ENCODE data around the gene TANGO6.
"Not testable (repeated sequence)": the region's sequence is repeated elsewhere in the genome, so short reads cannot be mapped to it uniquely, and the experiment has no call there.

TANGO6 gene

GRCh38 chr16:69119536-69119935, 276.2 kb downstream of the TANGO6 start:
- TF ChIP-seq Cebpa-rat (IDR thresholded peaks at IDR 0.05): no peak
- H3K9me3 ChIP-seq: no peaks in the 10 kb centered on the region
- no peak overlapping the region for H3K9ac ChIP-seq
- no peaks in the 10 kb centered on the region for H3K27me3 ChIP-seq
- no peak overlapping the region for H3K4me3 ChIP-seq
- no peak overlapping the region for H3K27ac ChIP-seq
- peaks cover 14% of the 10 kb centered on the region; the same call in 1 of the 2 replicates for H3K4me1 ChIP-seq
- peaks cover 99% of the 10 kb centered on the region for H4K20me1 ChIP-seq
- H3K4me2 ChIP-seq: no peak overlapping the region
- peaks cover 92% of the 10 kb centered on the region for H3K36me3 ChIP-seq

DNA sequence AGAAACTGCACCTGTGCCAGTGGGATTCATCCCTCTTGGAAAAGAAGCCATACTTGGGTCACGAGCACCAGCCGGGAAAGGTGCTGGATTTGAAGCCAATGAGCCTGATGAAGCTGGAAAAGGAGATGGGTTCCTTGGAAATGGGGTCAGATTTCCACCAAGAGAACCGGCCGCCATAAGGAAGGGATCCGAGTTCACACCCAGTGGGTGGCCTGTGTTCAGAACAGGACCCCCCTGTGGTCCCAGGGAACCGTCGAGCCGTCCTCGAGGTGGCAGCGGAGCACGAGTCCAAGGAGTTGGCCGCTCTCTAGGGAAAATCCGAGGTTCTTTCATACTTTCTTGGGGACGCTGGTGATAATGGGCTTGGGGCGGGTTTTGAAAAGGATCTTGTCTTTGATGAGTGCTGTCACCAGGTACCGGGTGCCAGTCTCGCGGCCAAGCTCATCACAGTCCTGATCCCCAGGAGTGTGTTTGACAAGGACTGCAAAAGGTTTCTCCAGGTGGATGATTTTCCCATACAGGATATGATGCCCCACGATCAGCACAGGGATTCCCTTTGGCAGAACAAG, 276.8 kb downstream of the TANGO6 start:
- H4K20me1 ChIP-seq: peaks cover 99% of the 10 kb centered on the region
- no peak overlapping the region for H3K9ac ChIP-seq
- H3K4me2 ChIP-seq: no peak overlapping the region
- H3K4me1 ChIP-seq: peaks cover 9% of the 10 kb centered on the region; the same call in 1 of the 2 replicates
- no peaks in the 10 kb centered on the region for H3K27me3 ChIP-seq
- H3K9me3 ChIP-seq: no peaks in the 10 kb centered on the region
- H3K4me3 ChIP-seq: no peak overlapping the region
- TF ChIP-seq Cebpa-rat (IDR thresholded peaks at IDR 0.05): no peak
- H3K27ac ChIP-seq: no peak overlapping the region
- peaks cover 90% of the 10 kb centered on the region for H3K36me3 ChIP-seq

DNA sequence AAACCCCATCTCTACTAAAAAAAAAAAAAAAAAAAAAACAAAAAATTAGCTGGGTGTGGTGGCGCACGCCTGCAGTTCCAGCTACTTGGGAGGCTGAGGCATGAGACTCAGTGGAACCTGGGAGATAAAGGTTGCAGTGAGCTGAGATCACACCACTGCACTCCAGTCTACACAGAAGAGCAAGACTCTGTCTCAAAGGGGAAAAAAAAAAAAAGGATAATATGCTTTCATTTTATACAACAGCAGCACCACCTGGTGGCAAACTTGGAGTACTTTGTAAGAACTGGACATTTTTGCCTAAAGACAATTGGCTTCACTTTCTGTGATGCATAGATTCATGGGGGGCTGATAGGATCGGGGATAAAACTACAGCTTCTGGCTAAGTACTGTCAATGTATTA, 280.6 kb downstream of the TANGO6 start:
- no peaks in the 10 kb centered on the region for H3K9me3 ChIP-seq
- H3K4me2 ChIP-seq: no peak overlapping the region
- H3K4me1 ChIP-seq: peaks cover 6% of the 10 kb centered on the region; the same call in 1 of the 2 replicates
- peaks cover 74% of the 10 kb centered on the region for H3K36me3 ChIP-seq
- H3K9ac ChIP-seq: no peak overlapping the region
- H3K27ac ChIP-seq: no peak overlapping the region
- peaks cover 99% of the 10 kb centered on the region for H4K20me1 ChIP-seq
- no peak for TF ChIP-seq Cebpa-rat (IDR thresholded peaks at IDR 0.05)
- no peak overlapping the region for H3K4me3 ChIP-seq
- H3K27me3 ChIP-seq: no peaks in the 10 kb centered on the region

GRCh38 chr16:69124406-69124805, 281.1 kb downstream of the TANGO6 start:
- not testable (repeated sequence) for H3K4me2 ChIP-seq, H3K9me3 ChIP-seq, H3K4me1 ChIP-seq, H3K27me3 ChIP-seq, H3K27ac ChIP-seq, H3K4me3 ChIP-seq, H3K9ac ChIP-seq
- peaks cover 99% of the 10 kb centered on the region for H4K20me1 ChIP-seq
- peaks cover 74% of the 10 kb centered on the region for H3K36me3 ChIP-seq

DNA sequence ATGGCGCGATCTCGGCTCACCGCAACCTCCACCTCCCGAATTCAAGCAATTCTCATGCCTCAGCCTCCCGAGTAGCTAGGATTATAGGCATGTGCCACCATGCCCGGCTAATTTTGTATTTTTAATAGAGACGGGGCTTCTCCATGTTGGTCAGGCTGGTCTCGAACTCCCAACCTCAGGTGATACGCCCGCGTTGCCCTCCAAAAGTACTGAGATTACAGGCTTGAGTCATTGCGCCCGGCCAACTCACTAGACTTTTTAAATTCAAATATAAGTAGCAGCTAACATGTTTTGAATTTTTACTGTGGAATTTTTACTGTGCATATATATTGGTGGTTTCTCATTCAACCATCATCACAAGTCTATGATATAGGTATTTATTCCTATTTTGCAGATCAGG, 281.6 kb downstream of the TANGO6 start:
- not testable (repeated sequence) for H3K27ac ChIP-seq, H3K27me3 ChIP-seq, H3K4me2 ChIP-seq, H3K4me3 ChIP-seq, H3K4me1 ChIP-seq, H3K9me3 ChIP-seq, H3K9ac ChIP-seq
- Histone ChIP-seq H4K20me1 (peaks cover 99% of the 10 kb centered on the region), H3K36me3 (peaks cover 70% of the 10 kb centered on the region)

DNA sequence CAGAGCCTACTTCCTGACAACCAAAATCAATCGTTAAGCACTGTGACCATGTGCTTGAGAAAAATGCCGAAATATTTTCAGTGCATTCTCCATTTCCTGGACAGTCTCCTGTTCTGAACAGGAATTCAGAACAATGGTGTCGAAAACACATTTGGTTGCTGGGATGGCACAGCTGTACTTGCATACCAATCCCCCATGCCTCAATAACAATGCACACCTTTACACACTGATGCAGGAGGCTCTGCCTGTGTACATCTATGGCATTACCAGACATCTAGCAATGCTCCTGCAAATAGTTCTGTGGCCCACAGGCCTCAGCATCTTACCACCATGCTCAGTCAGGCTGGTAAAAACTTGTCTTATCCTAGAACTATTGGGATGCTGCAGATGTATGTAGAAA, 282.9 kb downstream of the TANGO6 start:
- Histone ChIP-seq H3K27me3 (no peaks in the 10 kb centered on the region), H3K9ac (no peak overlapping the region), H4K20me1 (peaks cover 99% of the 10 kb centered on the region), H3K9me3 (no peaks in the 10 kb centered on the region), H3K4me3 (no peak overlapping the region), H3K36me3 (peaks cover 57% of the 10 kb centered on the region), H3K4me1 (peaks cover 18% of the 10 kb centered on the region), H3K4me2 (no peak overlapping the region), H3K27ac (no peak overlapping the region)
- no peak for TF ChIP-seq Cebpa-rat (IDR thresholded peaks at IDR 0.05)

- Histone ChIP-seq H3K36me3 (peaks cover 52% of the 10 kb centered on the region), H4K20me1 (peaks cover 95% of the 10 kb centered on the region), H3K4me1 (peaks cover 18% of the 10 kb centered on the region)
- not testable (repeated sequence) for H3K27me3 ChIP-seq, H3K4me3 ChIP-seq, H3K9ac ChIP-seq, H3K4me2 ChIP-seq, H3K27ac ChIP-seq, H3K9me3 ChIP-seq
These were observed 283.5 kb downstream of the TANGO6 start for GRCh38 chr16:69126801-69127200.

- Histone ChIP-seq H3K4me1 (peaks cover 20% of the 10 kb centered on the region), H3K9me3 (no peaks in the 10 kb centered on the region), H3K4me3 (no peak overlapping the region), H3K36me3 (peaks cover 39% of the 10 kb centered on the region), H3K9ac (no peak overlapping the region), H3K27ac (no peak overlapping the region), H3K27me3 (no peaks in the 10 kb centered on the region), H4K20me1 (peaks cover 86% of the 10 kb centered on the region), H3K4me2 (no peak overlapping the region)
- no peak for TF ChIP-seq Cebpa-rat (IDR thresholded peaks at IDR 0.05)
These were observed 284.7 kb downstream of the TANGO6 start for GRCh38 chr16:69127966-69128510.

DNA sequence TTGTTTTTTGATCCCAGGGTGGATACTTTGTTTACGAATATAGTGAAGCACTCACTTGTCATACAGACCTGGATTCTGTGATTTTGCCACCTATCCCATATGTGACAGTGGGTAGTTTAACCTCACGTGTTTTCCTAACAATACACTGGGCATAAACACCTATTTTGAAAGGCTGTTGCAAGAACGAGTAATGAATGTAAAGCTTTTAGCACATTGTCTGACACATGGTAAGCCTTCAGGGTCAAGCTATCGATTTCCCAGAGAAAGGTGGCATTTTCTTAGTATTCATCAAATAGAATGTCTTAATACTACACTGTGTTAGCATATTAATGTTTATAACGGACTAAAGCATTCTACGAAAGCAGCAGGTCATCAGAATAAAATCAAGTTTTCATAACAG, 287.1 kb downstream of the TANGO6 start:
- peaks cover 45% of the 10 kb centered on the region for H3K36me3 ChIP-seq
- peak overlapping the region; percentile 78; the same call in 1 of the 2 replicates for H3K4me2 ChIP-seq
- H3K9me3 ChIP-seq: no peaks in the 10 kb centered on the region
- no peak overlapping the region for H3K27ac ChIP-seq
- H4K20me1 ChIP-seq: peaks cover 86% of the 10 kb centered on the region
- no peak overlapping the region for H3K4me3 ChIP-seq
- TF ChIP-seq Cebpa-rat (IDR thresholded peaks at IDR 0.05): no peak
- H3K4me1 ChIP-seq: peaks cover 38% of the 10 kb centered on the region
- no peak overlapping the region for H3K9ac ChIP-seq
- H3K27me3 ChIP-seq: no peaks in the 10 kb centered on the region

DNA sequence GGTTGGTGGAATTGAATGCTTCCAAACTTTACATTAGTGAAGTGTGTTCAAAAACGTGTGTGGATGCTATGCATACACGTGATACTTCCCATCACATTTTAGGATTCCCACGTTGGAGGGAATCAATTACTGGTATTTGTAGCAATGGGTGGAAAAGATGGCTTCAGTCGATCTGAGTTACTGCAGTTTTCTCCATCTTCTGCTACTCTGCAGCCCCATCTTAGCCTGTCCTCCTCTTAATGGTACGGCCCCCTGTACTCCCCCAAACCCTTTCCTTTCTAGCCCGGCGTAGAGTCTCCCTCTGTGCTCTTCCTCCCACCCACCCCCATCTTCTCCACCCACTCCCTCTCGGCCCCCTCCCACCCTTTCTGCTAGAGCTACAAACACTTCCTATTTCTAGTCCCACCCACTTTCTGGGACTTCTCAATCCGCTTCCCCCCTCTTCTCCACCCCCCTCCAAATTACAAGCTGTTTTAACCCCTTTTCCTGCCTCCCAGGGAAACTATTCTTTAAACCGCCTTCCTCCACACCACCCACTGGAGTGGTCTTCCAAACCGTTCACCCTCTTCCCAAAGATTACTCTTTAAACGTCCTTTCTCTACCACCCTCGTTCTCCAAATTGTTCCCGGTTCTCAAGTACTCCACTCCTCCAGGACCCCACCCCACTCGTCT, 288.0 kb downstream of the TANGO6 start:
- peaks cover 86% of the 10 kb centered on the region for H4K20me1 ChIP-seq
- H3K36me3 ChIP-seq: peaks cover 52% of the 10 kb centered on the region
- peaks cover 38% of the 10 kb centered on the region for H3K4me1 ChIP-seq
- H3K27me3 ChIP-seq: no peaks in the 10 kb centered on the region
- peak overlapping the region; percentile 96 for H3K9ac ChIP-seq
- peak overlapping the region; percentile 96 for H3K27ac ChIP-seq
- H3K9me3 ChIP-seq: no peaks in the 10 kb centered on the region
- H3K4me2 ChIP-seq: peak overlapping the region; percentile 78
- peak overlapping the region; percentile 95 for H3K4me3 ChIP-seq
- no peak for TF ChIP-seq Cebpa-rat (IDR thresholded peaks at IDR 0.05)
